GM12878 (cell line): Measurements from ENCODE around the gene TOB1. TPM values are rescaled to one million over a fixed set of nuclear protein-coding genes. Genes with fewer than 3 reads are reported as not detected.

Source experiments
- ATAC-seq: fragments of 200-7000 bp; cut with Tn5 transposase; 3 replicates; pipeline ENCODE4 v1.9.1; 2020; ENCODE audit warnings: mild to moderate bottlenecking, moderate library complexity
- BruUV-seq: library from RNA; stranded (reverse); fragments of 400-500 nt; replicated peaks from 2 replicates; lab custom pipeline; 2021; lab: Mats Ljungman, UMichigan
- CTCF ChIA-PET: fragments of 300-600 bp; sonication (Branson Sonifier 250); formaldehyde crosslinking; extraction: SDS; loops from one replicate; lab custom pipeline; 2021; ENCODE audit warnings: inconsistent platforms; lab: Yijun Ruan, JAX
- POLR2A ChIA-PET: fragments of 350-600 bp; formaldehyde crosslinking; extraction: SDS; loops from one replicate; lab custom pipeline; 2021; ENCODE audit warnings: inconsistent platforms; lab: Charles Lee
- RAD21 ChIA-PET: fragments of 300-600 bp; sonication (Branson Sonifier 250); formaldehyde crosslinking; loops from one replicate; lab custom pipeline; 2023; ENCODE audit warnings: antibody characterized with exemption; ENCODE audit not compliant: unreplicated experiment; lab: Charles Lee
- SMC1A ChIA-PET: fragments of 300-600 bp; sonication (Branson Sonifier 250); formaldehyde crosslinking; loops from one replicate; lab custom pipeline; 2023; ENCODE audit not compliant: unreplicated experiment, uncharacterized antibody; lab: Charles Lee
- DNase-seq: peaks from one replicate; pipeline ENCODE4 v3.0.0-alpha.2; 2011; ENCODE audit warnings: low read depth, low spot score
- FAIRE-seq: peaks from 3 replicates; lab custom pipeline; 2011; peaks lifted over from hg19 to GRCh38; lab: Jason Lieb, UNC
- H2AFZ ChIP-seq: 2 replicates; pipeline ENCODE4 v1.6.0; 2011; ENCODE audit warnings: low read depth, low read length, control low read depth; ENCODE audit not compliant: control insufficient read depth
- H3K27ac ChIP-seq: 2 replicates; pipeline ENCODE4 v1.5.1; 2011; ENCODE audit warnings: control low read depth; ENCODE audit not compliant: control insufficient read depth, insufficient read depth
- H3K27me3 ChIP-seq, 2 experiments: replicated peaks in 1 of 2; 2 replicates each; pipeline versions ENCODE4 v1.6.0 to v1.6.1; 2011; ENCODE audit warnings: low read length in 1 of 2; ENCODE audit not compliant: control insufficient read depth in 2 of 2, insufficient read depth in 2 of 2
- H3K36me3 ChIP-seq, 2 experiments: 2 replicates each; pipeline ENCODE4 v1.5.1; 2011; ENCODE audit warnings: low read length in 1 of 2; ENCODE audit not compliant: control insufficient read depth in 2 of 2, insufficient read depth in 2 of 2
- H3K4me1 ChIP-seq: 2 replicates; pipeline ENCODE4 v1.6.1; 2011; ENCODE audit warnings: mild to moderate bottlenecking, low read length, moderate library complexity, mixed read lengths; ENCODE audit not compliant: control insufficient read depth, insufficient read depth
- H3K4me2 ChIP-seq: 2 replicates; pipeline ENCODE4 v1.6.0; 2011; ENCODE audit warnings: control low read depth; ENCODE audit not compliant: control insufficient read depth, insufficient read depth
- H3K4me3 ChIP-seq: fragments of 200-600 bp; sonication (generic); 2 replicates; pipeline ENCODE4 v1.5.1; 2016
- H3K79me2 ChIP-seq: 2 replicates; pipeline ENCODE4 v1.6.0; 2011; ENCODE audit warnings: low read length; ENCODE audit not compliant: control insufficient read depth, insufficient read depth
- H3K9ac ChIP-seq: 2 replicates; pipeline ENCODE4 v1.8.0; 2011; ENCODE audit warnings: low read length, control low read depth, mixed read lengths; ENCODE audit not compliant: control insufficient read depth, insufficient read depth
- H3K9me3 ChIP-seq: replicated peaks from 3 replicates; pipeline ENCODE4 v1.5.1; 2011; ENCODE audit warnings: mild to moderate bottlenecking, low read length; ENCODE audit not compliant: control insufficient read depth, insufficient read depth
- H4K20me1 ChIP-seq: 2 replicates; pipeline ENCODE4 v1.6.0; 2011; ENCODE audit not compliant: control insufficient read depth, insufficient read depth
- ATF3 ChIP-seq: IDR thresholded peaks from 2 replicates; pipeline ENCODE4 v1.6.1; 2011; ENCODE audit warnings: low read depth, mild to moderate bottlenecking, low read length, moderate library complexity, borderline replicate concordance; ENCODE audit errors: extremely low read depth
- CTCF ChIP-seq, 3 experiments: IDR thresholded peaks in 2 of 3; conservative IDR thresholded peaks in 1 of 3; 2 replicates each; pipeline ENCODE4 v1.5.1; 2011; ENCODE audit warnings: low read depth in 3 of 3, low read length in 3 of 3, mild to moderate bottlenecking in 3 of 3, control low read depth in 2 of 3, moderate library complexity in 2 of 3, inconsistent platforms in 1 of 3, mixed read lengths in 1 of 3; ENCODE audit not compliant: control insufficient read depth in 2 of 3, insufficient read depth in 1 of 3; ENCODE audit errors: extremely low read depth in 1 of 3
- EED ChIP-seq: sonication (generic); IDR thresholded peaks from 2 replicates; pipeline ENCODE4 v1.6.1; 2016; ENCODE audit warnings: antibody characterized with exemption, low read depth
- IKZF1 ChIP-seq: fragments of 450-650 bp; conservative IDR thresholded peaks from 2 replicates; pipeline ENCODE4 v1.6.1; 2017; ENCODE audit warnings: antibody characterized with exemption, mild to moderate bottlenecking
- POLR2A ChIP-seq: IDR thresholded peaks from 2 replicates; pipeline ENCODE4 v1.6.1; 2011; ENCODE audit warnings: low read depth, mild to moderate bottlenecking, low read length
- PRDM15 ChIP-seq: fragments of 450-650 bp; formaldehyde crosslinking; IDR thresholded peaks from 2 replicates; pipeline ENCODE4 v1.4.0; 2020; ENCODE audit warnings: mild to moderate bottlenecking, moderate library complexity
- SREBF1 ChIP-seq: IDR thresholded peaks from 2 replicates; pipeline ENCODE4 v1.6.1; 2012; ENCODE audit warnings: mild to moderate bottlenecking, low read length
- WGBS: methylation state at CpG from one replicate; pipeline ENCODE4 v1.1.6; 2016; ENCODE audit warnings: low lambda C conversion rate; ENCODE audit not compliant: insufficient replicate concordance, insufficient coverage; ENCODE audit errors: missing lambda C conversion rate; 5-methylcytosine and 5-hydroxymethylcytosine counted together
- in situ Hi-C: fragments of 300-500 bp; cut with MboI; formaldehyde crosslinking; loops from 9 replicates; pipeline ENCODE4 v1.14.3; 2018; ENCODE audit warnings: mixed read lengths
- intact Hi-C: fragments of 100-400 bp; cut with micrococcal nuclease; formaldehyde crosslinking; loops from one replicate; pipeline ENCODE4 v1.14.2; 2022; ENCODE audit not compliant: unreplicated experiment
- polyA plus RNA-seq, 11 experiments: library from polyadenylated mRNA; depleted of rRNA in 4 of 11; unstranded in 6 of 11; stranded (reverse) in 5 of 11; fragments of >200 nt; fragmentation: Nextera tagmentation in 4 of 11; fragmentation: Illumina TruSeq in 1 of 11; extraction: Ambion mirVana in 4 of 11; extraction: Trizol in 1 of 11; gene quantifications; 1 replicate in 1 of 11; 2 replicates in 10 of 11; pipeline versions ENCODE4 v1.2.1 to v1.2.3, GENCODE V29; 2011 to 2016; ENCODE audit warnings: inconsistent platforms in 2 of 11, missing spikeins in 2 of 11, low read depth in 1 of 11
- total RNA-seq, 4 experiments: library from RNA; depleted of rRNA in 3 of 4; stranded (reverse); fragments of >200 nt in 3 of 4; fragmentation: Illumina TruSeq in 1 of 4; extraction: Trizol in 1 of 4; gene quantifications; 2 replicates each; pipeline versions ENCODE4 v1.2.1 to v1.2.3, GENCODE V29; 2013 to 2021

TOB1 gene
- total and polyA plus RNA-seq, 10 of the 15 experiments (the other 5 are each of a cell fraction or from before 2014, with no cell fraction given): 5.0 to 32.4 (median 13.7) TPM

- TF ChIP-seq PRDM15: no peak
- no peak for TF ChIP-seq IKZF1
- no peak for TF ChIP-seq POLR2A
These were observed 21.9 kb downstream of the TOB1 start (continued) for GRCh38 chr17:50844117-50844700.

- CTCF ChIA-PET: interaction anchor here (1.5 to 8.1 kb wide), 5 partner anchors 9 to 59 kb away, joined by 3 to 84 read pairs (median 22); no protein-coding TSS in a partner anchor
- WGBS: 45% methylated on average over 15 of the region's 16 CpGs
- no peak overlapping the region for H3K27ac ChIP-seq
- H3K27me3 ChIP-seq: no peaks in the 10 kb centered on the region
- no peaks in the 10 kb centered on the region for H3K36me3 ChIP-seq
- DNase-seq: no peak
- H3K9ac ChIP-seq: no peak overlapping the region
- no TSS peak for BruUV-seq
- H3K4me1 ChIP-seq: no peaks in the 10 kb centered on the region
- TF ChIP-seq EED (no peak), PRDM15 (no peak), CTCF (IDR thresholded peaks at IDR 0.05 in 2 of 3, conservative IDR thresholded peaks at IDR 0.05 in 1 of 3; ENCODE audit: control insufficient read depth in 2 of 3, extremely low read depth in 1 of 3, insufficient read depth in 1 of 3, low read depth in 3 of 3, low read length in 3 of 3) (no peak), ATF3 (no peak), SREBF1 (no peak)
- no peak overlapping the region for H2AFZ ChIP-seq
- intact Hi-C loops: loop anchor here (2.0 kb wide), 1 partner anchor 297 kb away; the partner anchor contains the start of gene SPATA20
- H3K4me3 ChIP-seq: no peak overlapping the region
- no peaks in the 10 kb centered on the region for H3K9me3 ChIP-seq
- POLR2A ChIA-PET: no interaction called here
- no peak for FAIRE-seq
- SMC1A ChIA-PET: interaction anchor here (2.2 kb wide), 1 partner anchor 26 kb away, joined by 9 read pairs; no protein-coding TSS in a partner anchor
- RAD21 ChIA-PET: interaction anchor here (2.1 to 2.2 kb wide), 2 partner anchors 9 to 23 kb away, joined by 6 read pairs; partner anchors contain the start of gene TOB1
- no peaks in the 10 kb centered on the region for H4K20me1 ChIP-seq
- H3K4me2 ChIP-seq: no peak overlapping the region
- H3K79me2 ChIP-seq: no peaks in the 10 kb centered on the region
- no peak for ATAC-seq
- in situ Hi-C loops: loop anchor here (5.0 kb wide), 1 partner anchor 61 kb away; no protein-coding TSS in a partner anchor
These were observed 22.8 kb downstream of the TOB1 start for GRCh38 chr17:50843150-50843905.
